Upper lobe of left lung (tissue), 6 donors: ENCODE data around the gene PWWP2A. TPM values are rescaled to one million over a fixed set of nuclear protein-coding genes. Genes with fewer than 3 reads are reported as not detected.

Source experiments
- ATAC-seq, 2 donors: fragments of 200-7000 bp; cut with Tn5 transposase; one replicate each; pipeline ENCODE4 v1.9.1; 2022; ENCODE audit warnings: mild to moderate bottlenecking in 2 of 2, moderate library complexity in 2 of 2; ENCODE audit not compliant: low FRiP score in 2 of 2
- DNase-seq, 2 donors: peaks; one replicate each; pipeline ENCODE4 v3.0.0-alpha.2; 2019 to 2020
- H3K27ac ChIP-seq, 4 donors: fragments of 200-600 bp; sonication (generic); one replicate each; pipeline ENCODE4 v1.5.1; 2016 to 2019
- H3K27me3 ChIP-seq, 4 donors: fragments of 200-600 bp; sonication (generic); one replicate each; pipeline ENCODE4 v1.5.1; 2017 to 2019
- H3K36me3 ChIP-seq, 4 donors: fragments of 200-600 bp; sonication (generic); one replicate each; pipeline ENCODE4 v1.5.1; 2016 to 2019
- H3K4me1 ChIP-seq, 4 donors: fragments of 200-600 bp; sonication (generic); one replicate each; pipeline ENCODE4 v1.5.1; 2018 to 2019
- H3K4me3 ChIP-seq, 4 donors: fragments of 200-600 bp; sonication (generic); one replicate each; pipeline ENCODE4 v1.5.1; 2017 to 2019; ENCODE audit warnings: mild to moderate bottlenecking in 2 of 4, moderate library complexity in 1 of 4
- H3K9me3 ChIP-seq, 4 donors: fragments of 200-600 bp; sonication (generic); one replicate each; pipeline ENCODE4 v1.5.1; 2018 to 2019
- EP300 ChIP-seq, 4 donors: sonication (generic); formaldehyde crosslinking; IDR thresholded peaks; one replicate each; pipeline ENCODE4 v1.5.1; 2017; ENCODE audit warnings: antibody characterized with exemption in 4 of 4, control low read depth in 2 of 4
- POLR2A ChIP-seq, 4 donors: fragments of 450-650 bp; IDR thresholded peaks; one replicate each; pipeline ENCODE4 v1.5.1; 2016 to 2017; ENCODE audit warnings: antibody characterized with exemption in 4 of 4, mild to moderate bottlenecking in 2 of 4
- POLR2AphosphoS5 ChIP-seq, 2 donors: sonication (generic); formaldehyde crosslinking; IDR thresholded peaks; one replicate each; pipeline ENCODE4 v1.5.1; 2017; ENCODE audit warnings: antibody characterized with exemption in 2 of 2
- WGBS, 2 donors: methylation state at CpG; one replicate each; pipeline ENCODE4 v1.1.5; 2017 to 2018; 5-methylcytosine and 5-hydroxymethylcytosine counted together
- total RNA-seq, 6 donors: library from RNA; depleted of rRNA in 4 of 6; stranded (reverse); fragments of >200 nt in 4 of 6; gene quantifications; one replicate each; pipeline versions ENCODE4 v1.1.0 to v1.2.1, GENCODE V29; 2016 to 2021
- TF ChIP-seq, protein P1 (sequence below), 6 experiments: fragments of 450-650 bp in 4 of 6; fragments of 200-600 bp in 2 of 6; sonication (generic) in 2 of 6; IDR thresholded peaks; one replicate each; pipeline ENCODE4 v1.5.1; 2016 to 2019; ENCODE audit warnings: antibody characterized with exemption in 6 of 6
- donor health status: DM: no; HTN: no; CAD: no; lungs with moderate emphysema.
- donor health status: DM: no; HTN: yes; CAD: no; lungs with severe emphysema.

Gene PWWP2A
- total RNA-seq, 6 donors from 2014 or later: 19.6 to 46.1 (median 33.8) TPM

DNA sequence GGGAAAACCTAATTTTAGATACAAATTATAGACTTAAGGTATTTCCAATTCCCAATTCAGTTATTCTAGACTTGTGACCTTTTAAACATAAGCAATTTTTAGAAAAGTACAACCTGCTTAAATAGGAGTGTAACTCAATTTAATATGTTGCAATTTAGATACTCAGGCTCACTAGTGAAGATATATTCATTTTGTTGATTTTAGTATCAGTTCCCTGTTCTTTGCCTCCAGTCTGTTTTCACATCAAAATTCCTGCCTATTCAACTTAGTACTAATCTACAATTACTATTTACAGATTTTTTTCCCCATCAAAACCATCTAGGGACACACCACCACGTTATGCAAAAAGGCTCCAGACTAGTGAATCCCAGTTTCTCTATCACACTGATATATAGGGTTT lies 30.4 kb downstream of the PWWP2A start:
- DNase-seq (no peak), ATAC-seq (no peak)
- Histone ChIP-seq H3K9me3 (no peaks in the 10 kb centered on the region), H3K4me1 (peaks cover 2 to 10% (median 6%) of the 10 kb centered on the region in 4 donors), H3K4me3 (no peak overlapping the region), H3K27me3 (no peaks in the 10 kb centered on the region), H3K36me3 (peaks cover 5 to 19% (median 15%) of the 10 kb centered on the region in 4 donors), H3K27ac (no peak overlapping the region)
- TF ChIP-seq POLR2A (IDR thresholded peaks at IDR 0.05) (no peak), EP300 (IDR thresholded peaks at IDR 0.05) (no peak), POLR2AphosphoS5 (IDR thresholded peaks at IDR 0.05) (no peak)
- TF ChIP-seq, protein P1, sequence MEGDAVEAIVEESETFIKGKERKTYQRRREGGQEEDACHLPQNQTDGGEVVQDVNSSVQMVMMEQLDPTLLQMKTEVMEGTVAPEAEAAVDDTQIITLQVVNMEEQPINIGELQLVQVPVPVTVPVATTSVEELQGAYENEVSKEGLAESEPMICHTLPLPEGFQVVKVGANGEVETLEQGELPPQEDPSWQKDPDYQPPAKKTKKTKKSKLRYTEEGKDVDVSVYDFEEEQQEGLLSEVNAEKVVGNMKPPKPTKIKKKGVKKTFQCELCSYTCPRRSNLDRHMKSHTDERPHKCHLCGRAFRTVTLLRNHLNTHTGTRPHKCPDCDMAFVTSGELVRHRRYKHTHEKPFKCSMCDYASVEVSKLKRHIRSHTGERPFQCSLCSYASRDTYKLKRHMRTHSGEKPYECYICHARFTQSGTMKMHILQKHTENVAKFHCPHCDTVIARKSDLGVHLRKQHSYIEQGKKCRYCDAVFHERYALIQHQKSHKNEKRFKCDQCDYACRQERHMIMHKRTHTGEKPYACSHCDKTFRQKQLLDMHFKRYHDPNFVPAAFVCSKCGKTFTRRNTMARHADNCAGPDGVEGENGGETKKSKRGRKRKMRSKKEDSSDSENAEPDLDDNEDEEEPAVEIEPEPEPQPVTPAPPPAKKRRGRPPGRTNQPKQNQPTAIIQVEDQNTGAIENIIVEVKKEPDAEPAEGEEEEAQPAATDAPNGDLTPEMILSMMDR (IDR thresholded peaks at IDR 0.05): no peak
- WGBS, 2 donors: 72 to 90% methylated on average over 1 of the region's 1 CpG

DNA sequence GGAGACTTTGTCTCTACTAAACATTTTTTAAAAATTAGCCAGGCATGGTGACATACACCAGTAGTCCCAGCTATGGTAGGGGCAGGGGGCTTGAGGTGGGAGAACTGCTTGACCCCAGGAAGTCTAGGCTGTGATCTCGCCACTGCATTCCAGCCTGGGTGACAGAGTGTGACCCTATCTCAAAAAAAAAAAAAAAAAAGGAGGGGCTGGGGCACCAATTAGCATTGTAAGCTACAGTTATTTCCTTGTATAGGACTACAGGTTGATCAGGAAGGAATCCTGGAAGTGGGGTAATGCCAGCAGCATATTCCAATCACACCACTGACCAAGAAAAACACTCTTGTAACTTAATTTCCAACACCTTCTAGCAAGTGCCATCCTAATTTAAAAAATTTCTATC lies 32.1 kb downstream of the PWWP2A start:
- no peak for ATAC-seq
- no peak overlapping the region for H3K4me3 ChIP-seq
- no peak for DNase-seq
- no peaks in the 10 kb centered on the region for H3K9me3 ChIP-seq
- TF ChIP-seq, protein P1 (IDR thresholded peaks at IDR 0.05): no peak
- TF ChIP-seq POLR2A (IDR thresholded peaks at IDR 0.05) (no peak), POLR2AphosphoS5 (IDR thresholded peaks at IDR 0.05) (no peak), EP300 (IDR thresholded peaks at IDR 0.05) (no peak)
- H3K36me3 ChIP-seq: peaks cover 0 to 3% (median under 1%) of the 10 kb centered on the region in 4 donors
- H3K27ac ChIP-seq: no peak overlapping the region
- 83 to 93% methylated on average over 1 of the region's 1 CpG for WGBS, 2 donors
- no peaks in the 10 kb centered on the region for H3K27me3 ChIP-seq
- peaks cover 5 to 21% (median 6%) of the 10 kb centered on the region in 4 donors for H3K4me1 ChIP-seq

DNA sequence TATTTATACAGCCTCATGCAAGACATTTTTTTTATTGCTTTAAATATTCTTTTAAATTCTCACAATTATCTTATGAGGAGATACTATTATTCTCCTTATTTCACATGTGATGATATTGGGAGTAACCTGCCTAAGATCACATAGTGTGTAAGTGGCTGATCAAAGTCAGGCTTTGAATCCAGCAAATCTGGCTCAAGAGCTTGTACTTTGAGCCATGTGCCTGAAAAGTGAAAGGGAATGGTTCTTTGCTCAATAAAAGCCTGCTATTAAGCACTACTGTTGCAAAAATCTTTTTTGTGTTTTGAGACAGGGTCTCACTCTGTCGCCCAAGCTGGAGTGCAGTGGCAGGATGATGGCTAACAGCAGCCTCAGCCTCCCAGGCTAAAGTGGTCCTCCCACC lies 35.1 kb downstream of the PWWP2A start:
- 94 to 100% methylated on average over 1 of the region's 1 CpG for WGBS, 2 donors
- peaks cover under 1 to 17% (median 4%) of the 10 kb centered on the region in 4 donors for H3K4me1 ChIP-seq
- ATAC-seq: no peak
- DNase-seq: no peak
- no peak overlapping the region for H3K27ac ChIP-seq
- H3K9me3 ChIP-seq: no peaks in the 10 kb centered on the region
- TF ChIP-seq, protein P1 (IDR thresholded peaks at IDR 0.05): no peak
- TF ChIP-seq POLR2AphosphoS5 (IDR thresholded peaks at IDR 0.05) (no peak), EP300 (IDR thresholded peaks at IDR 0.05) (no peak), POLR2A (IDR thresholded peaks at IDR 0.05) (no peak)
- no peaks in the 10 kb centered on the region for H3K36me3 ChIP-seq
- no peaks in the 10 kb centered on the region for H3K27me3 ChIP-seq
- no peak overlapping the region for H3K4me3 ChIP-seq

GRCh38 chr5:160083501-160083900 lies 35.7 kb downstream of the PWWP2A start:
- TF ChIP-seq EP300 (IDR thresholded peaks at IDR 0.05) (no peak), POLR2AphosphoS5 (IDR thresholded peaks at IDR 0.05) (no peak), POLR2A (IDR thresholded peaks at IDR 0.05) (no peak)
- TF ChIP-seq, protein P1 (IDR thresholded peaks at IDR 0.05): no peak
- Histone ChIP-seq H3K36me3 (peaks cover 0 to 2% (median 0%) of the 10 kb centered on the region in 4 donors), H3K4me3 (no peak overlapping the region), H3K27me3 (no peaks in the 10 kb centered on the region), H3K4me1 (peaks cover 0 to 10% (median 2%) of the 10 kb centered on the region in 4 donors), H3K9me3 (no peaks in the 10 kb centered on the region), H3K27ac (no peak overlapping the region)
- no peak for DNase-seq
- 63 to 72% methylated on average over 3 of the region's 3 CpGs for WGBS, 2 donors
- no peak for ATAC-seq
